ENCODE results near the gene GLO1.

Gene GLO1

DNA sequence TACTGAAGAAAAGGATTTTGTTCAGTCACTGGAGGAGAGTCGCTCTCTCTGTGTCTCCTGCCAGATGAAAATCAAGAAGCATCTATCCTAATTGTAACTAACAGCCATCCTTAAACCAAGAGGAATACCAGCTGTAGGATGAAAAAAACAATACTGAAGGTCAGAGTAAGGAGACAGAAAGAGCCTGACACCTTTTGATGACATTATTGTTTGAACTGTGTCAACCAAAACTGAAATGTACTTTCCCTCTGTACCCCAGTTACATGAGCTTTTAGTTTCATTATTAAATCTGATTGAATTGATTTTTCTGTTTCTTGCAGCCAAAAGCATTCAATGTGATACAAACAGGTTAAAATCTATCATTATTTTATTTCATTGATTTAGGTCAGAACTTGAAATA, 46.0 kb downstream of the GLO1 start:
- no peak for DNase-seq

DNA sequence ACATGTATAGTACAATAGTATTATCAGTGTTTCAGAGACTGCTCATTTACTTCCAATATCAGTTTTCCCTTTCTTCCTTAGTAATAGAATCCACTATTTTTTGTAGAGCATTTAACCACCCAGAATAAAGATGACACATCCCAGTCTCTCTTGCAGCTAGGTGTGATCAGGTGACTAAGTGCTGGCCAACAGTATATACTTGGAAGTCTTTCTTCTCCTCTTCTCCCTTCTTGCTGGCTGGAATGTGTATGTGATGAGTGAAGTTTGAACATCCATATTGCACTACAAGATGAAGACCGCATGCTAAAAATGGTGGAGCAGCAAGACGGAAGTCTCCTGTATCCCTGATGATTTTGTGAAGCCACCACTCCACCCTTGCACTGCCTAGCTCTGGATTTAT, 48.7 kb downstream of the GLO1 start:
- DNase-seq = no peak

DNA sequence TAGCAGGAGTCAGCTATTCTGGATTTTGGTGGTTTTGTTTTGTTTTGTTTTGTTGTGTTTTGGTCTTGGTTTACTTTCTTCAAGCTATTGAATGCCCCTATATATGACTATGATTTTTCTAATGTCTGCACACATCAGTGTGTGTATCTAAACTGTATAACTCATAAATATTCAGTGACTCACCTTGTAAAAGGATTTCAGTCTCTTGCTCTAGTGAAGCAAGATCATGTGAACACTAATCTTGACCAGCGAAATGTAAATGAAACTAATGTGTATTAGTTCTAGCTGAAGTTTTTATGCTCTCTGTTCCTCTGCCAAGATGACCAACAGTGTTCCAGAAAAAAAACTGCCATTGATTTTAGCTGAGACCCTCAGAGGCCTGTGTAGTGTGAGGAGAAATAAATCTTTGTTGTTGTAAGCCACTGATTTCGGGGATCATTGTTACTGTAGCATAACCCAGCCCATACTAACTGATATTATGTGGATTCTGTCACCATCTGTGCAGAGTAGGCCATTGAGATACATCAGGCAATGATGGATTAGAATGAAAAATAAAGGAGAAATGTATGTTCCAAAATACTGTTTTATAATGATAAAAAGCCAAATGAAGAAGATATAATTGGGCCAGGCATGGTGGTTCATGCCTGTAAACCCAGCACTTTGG, 51.7 kb downstream of the GLO1 start:
- DNase-seq = no peak

DNA sequence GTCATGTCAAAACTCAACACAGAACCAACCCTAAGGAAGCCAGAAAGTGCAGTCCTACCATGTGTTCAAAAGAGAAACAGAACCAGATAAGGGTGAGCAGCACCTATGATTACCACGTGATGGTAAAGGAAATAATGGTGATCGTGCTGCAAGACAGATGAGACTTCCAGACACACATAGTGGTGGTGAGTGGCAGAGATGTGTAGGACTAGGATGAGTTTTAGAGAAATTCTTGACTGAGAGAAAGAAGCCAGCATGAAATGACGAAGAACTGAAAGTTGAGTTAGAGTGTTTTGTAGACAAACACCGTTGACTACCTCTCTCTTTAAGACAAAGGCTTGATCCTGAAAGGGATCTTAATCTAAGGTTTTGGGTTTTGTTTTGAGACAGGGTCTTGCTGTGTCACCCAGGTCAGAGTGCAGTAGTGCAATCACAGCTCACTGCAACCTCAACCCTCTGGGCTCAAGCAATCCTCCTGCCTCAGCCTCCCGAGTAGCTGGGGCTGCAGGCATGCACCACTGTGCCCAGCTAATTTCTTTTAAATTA, 52.7 kb downstream of the GLO1 start:
- DNase-seq = no peak

DNA sequence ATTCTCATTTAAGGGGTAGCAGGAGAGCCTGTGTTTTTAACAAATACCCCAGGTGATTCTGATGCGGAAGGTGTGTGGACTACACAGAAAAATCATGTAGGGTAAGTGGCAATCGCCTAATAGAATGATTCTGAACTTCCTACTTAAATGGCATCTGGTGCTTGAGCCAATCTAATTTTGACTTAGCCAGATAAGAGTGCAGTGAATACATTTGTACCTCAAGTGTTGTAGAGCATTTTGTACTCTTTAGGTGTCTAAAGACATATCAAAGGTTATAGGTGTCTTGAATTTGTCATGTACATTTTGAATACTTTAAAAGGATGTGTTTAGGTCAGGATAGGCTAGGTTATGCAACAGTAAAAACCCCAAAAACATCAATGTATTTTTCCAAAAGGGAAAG, 53.2 kb downstream of the GLO1 start:
- no peak for DNase-seq

DNA sequence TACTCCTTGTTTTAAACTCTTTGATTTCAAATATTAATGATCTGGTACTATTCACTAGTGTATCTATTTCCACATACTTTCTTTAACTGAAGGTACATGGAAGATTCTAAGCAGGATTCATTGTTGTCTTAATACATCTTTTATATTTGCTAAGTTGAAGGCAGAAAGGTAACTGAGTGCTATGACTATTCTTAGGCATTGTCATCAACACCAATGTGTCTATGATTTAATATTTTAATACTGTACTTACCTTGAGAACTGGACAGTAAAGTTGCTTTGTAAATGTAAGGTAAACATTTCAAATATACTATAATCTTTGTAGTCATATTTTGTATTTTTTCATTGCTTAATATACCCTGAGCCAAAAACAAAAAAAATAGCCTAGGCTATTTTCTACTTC, 54.3 kb downstream of the GLO1 start:
- DNase-seq = no peak

DNA sequence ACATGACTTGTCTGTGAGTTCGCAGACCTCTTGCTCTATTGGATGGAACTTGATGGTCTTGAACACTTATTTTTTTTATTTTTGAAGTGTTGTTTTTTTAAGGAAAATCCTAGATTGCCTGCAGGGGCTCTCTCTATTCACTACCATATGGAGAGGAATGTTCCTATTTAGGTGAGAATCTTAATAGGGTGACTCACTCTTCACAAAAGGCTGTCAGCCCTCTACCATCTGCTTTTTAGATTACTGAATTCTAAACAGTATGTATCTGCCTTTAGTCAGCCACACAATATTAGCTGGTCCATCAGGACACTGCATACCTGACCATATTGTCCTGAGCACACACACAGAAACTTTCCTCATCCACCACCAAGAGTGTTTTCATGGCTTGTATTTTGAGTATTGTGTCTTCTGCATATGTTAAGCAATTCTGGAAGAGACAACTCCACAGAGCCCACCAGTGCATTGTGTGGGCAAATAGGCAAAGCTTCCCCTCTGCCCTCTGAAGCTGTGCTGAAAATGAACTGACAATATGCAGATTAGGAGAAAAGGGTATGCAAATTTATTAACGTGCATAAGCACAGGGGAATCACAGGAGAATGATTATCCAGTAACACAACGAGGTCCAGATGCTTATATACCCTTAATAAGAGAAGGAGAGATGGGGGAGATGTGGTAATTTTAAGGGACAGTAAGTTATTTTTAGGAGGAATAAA, 56.6 kb downstream of the GLO1 start:
- no peak for DNase-seq

DNA sequence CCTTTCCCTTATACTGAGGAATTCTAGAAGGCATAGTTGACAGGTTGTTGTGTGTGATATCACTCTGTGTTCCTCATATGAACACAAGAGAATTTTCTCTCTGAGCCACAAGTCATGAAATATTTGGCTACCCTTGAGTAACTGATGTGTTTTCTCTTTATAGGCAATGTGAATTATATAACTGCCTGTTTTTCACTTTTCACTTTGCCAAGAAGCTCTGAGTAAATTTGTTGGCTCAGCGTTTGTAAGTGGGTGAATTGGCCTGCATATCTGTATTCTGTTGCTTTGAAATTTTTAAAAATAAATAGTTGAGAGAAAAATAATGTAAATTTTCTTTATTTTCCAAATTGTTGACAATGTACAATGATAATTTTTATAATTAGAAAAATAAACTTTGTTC, 58.0 kb downstream of the GLO1 start:
- no peak for DNase-seq

DNA sequence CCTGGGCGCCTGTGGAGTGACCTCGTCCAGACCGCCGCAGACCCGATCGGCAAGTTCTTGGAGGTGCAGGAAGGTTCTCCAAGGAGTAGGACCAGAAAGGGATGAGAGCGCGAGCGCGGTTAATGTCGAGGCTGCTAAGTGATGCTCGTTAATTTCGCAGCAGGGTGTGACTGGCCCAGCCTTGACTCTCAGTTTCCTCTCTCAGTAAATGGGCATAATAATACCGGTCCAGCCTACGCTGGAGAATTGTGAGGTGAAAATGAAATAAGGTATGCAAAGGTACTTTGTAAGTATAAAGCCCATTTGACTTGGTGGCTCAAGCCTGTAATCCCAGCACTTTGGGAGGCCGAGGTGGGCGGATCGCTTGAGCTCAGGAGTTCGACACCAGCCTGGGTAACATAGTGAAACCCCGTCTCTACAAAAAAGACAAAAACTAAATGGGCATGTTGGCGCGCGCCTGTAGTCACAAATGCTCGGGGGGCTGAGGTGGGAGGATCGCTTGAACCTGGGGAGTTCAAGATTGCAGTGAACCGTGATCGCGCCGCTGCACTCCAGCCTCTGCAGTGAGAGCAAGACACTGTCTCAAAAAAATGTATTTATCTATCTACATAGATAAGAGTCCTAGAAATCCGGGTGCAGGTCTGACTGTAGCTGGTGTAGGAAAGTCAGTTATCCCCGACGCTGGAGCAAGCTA, 62.6 kb downstream of the GLO1 start:
- no peak for DNase-seq

DNA sequence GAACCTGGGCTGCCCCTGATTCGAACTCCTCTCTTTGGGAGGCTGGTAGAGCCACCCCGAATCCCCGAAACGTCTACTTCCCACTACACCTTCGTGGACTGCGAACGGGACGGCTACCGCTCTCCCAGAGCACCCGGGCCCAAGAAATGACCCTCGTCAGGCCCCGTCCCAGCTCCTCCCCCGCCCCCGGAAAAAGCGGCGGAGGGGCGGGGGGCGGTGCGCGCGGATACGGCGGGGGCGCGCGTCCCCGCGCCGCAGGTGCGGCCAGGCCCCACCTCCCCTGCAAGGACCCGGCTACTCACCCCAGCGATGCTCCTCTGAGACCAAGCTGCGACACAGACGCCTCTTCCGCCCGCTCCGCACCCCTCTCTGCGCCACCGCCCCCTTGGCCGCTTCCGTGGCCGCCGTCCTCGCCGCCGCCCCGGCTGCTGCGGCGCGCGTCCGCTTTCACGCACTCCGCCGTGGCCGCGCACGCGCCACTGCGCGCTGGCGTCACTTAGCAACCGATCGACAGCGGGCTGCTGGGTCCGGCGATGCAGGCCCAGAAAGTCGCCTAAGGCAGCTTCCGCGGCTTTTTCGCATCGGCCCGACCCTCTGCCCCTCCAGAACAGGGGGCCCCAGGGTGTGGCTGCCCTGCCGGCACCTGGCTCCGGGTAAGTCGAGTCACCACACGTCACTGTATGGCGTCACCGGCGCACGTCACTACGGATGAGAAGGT, 63.3 kb downstream of the GLO1 start, which contains the start of gene BTBD9:
BTBD9 (minus strand) TSS at position 432 of the 718 bp plus-strand sequence.
- DNase-seq = peak; percentile 42 to 77 (median 66)

DNA sequence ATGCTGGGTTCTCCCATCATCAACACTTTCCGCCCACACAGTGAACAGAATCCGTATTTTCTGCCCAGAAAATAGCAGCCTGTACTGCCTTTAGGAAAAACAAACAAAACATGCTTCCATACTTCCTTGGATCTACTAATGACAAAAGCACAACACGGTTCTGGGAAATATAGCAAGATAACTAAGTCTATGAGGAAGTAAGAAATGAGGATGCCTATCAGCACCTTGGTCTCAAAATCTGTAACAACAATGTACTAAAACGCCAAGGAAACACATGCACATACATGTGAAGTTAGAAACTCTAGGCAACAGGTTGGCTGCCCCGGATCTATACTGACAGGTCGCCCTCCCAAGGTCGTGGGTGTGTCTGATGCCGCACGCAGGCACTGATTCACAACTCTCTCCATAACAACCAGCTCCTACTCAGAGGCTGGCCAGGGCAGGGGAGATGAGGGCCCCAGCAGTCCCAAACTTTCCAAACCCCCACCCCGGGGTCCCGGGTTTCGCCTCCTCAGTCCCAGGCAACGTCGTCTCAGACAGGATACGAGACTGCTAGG, 63.9 kb downstream of the GLO1 start:
- DNase-seq = peak; percentile 10 to 59 (median 37)

DNA sequence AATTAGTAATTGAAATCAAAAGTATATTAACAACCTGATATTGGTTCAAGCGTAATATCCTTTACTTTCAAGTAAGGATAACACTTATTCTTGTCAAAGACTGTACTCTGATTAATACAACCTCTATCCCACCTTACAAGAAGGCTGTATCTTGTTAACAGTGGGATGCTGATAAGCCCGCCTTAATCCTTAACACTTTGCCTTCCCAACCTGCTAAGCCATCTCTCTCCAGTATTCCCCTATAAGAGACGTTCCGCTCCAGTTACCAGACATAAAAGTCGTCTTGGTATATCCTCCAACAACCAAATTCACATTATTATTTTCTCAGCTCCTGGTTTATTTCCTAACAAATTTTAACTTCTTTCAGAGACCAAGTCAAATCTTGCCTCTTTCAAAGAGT, 65.2 kb downstream of the GLO1 start:
- no peak for DNase-seq

DNA sequence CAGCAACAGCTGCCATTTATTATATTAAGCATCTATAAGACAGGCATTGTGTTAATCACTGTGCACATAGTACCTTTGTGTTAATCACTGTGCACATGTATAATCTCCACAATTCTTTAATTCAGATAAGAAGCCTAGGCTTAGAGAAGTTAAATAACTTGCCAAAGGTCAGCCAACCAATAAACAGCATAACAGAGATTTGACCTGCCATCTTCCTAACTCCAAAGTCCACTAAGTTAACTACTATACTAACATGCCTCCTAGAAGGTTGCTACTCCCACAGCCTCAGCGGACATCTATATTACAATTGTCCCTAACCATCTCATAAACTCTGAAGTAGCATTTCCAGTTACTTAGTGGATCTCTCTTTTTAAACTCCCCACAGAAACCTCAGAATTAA, 66.9 kb downstream of the GLO1 start:
- DNase-seq = no peak

DNA sequence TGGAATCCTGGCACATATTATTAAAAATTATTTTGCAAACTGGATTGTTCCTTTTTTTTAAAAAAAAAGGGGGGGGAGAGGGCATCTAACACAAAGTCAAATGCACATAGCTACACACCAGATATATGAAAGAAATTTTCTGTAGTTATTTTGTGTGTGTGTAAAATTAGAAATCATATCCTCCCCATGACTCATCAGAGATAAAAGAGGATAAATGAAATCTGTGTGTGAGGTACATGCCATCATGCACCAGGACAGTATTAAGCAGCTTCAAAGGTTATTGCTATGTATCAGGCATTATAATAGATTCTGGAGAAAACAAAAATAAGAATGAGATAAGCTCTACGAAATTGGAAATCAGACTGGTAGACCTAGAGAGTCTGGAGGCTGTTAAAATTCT, 68.4 kb downstream of the GLO1 start:
- no peak for DNase-seq

DNA sequence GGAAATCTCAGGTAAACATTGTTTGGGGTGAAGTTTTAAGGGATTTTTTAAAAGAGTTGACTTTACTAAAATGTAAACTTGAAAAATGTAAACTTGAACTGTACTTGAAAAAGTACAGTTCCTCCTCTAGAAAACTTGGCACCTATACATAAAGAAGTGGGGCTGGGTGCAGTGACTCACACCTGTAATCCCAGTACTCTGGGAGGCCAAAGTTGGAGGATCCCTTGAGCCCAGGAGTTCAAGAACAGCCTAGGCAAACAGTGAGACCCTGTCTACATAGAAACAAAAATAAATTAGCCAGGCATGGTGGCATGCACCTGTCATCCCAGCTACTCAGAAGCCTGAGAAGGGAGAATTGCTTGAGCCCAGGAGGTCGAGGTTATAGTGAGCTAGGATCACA, 70.5 kb downstream of the GLO1 start:
- no peak for DNase-seq

DNA sequence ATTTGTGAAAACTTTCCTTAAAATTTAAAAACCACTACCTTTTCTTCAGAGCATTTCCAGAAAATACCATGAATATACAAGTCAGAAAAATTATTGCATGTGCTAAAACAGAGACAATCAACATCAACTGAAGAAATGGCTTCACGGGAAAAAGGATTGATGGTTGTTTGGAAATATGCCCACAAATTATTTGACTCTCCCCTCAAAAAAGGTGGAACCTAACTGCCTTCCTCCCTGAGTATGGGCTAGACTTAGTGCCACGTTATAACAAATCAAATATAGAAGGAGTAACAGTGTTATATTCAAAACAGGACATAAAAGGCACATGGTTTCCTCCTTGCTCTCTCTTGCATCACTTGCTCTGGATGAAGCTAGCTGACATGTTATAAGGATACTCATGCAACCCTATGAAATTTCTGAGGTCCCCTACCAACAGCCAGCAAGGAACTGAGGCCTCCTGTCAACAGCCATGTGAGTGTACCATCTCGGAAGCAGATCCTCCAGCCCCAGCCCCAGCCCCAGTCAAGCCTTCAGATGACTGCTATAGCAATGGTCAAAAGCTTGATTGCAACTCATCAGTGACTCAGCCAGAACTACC, 71.7 kb downstream of the GLO1 start:
- no peak for DNase-seq

Measured in activated naive CD4-positive, alpha-beta T cell (primary cell).